Spinal cord (tissue), 10 donors: ENCODE results near the gene PAQR7. TPM values are rescaled to one million over a fixed set of nuclear protein-coding genes. Genes with fewer than 3 reads are reported as not detected.

Experiments
- DNase-seq, 6 donors: peaks; one replicate each; pipeline versions ENCODE4 v3.0.0 to v3.0.0-alpha.2; 2013 to 2015; ENCODE audit warnings: low spot score in 6 of 6, low read depth in 4 of 6
- H3K27ac ChIP-seq: one replicate; pipeline ENCODE4 v1.5.1; 2013; ENCODE audit warnings: low read depth, low read length, control low read depth
- H3K27me3 ChIP-seq: one replicate; pipeline ENCODE4 v1.6.1; 2013; ENCODE audit warnings: low read length; ENCODE audit not compliant: control insufficient read depth, insufficient read depth
- H3K36me3 ChIP-seq: one replicate; pipeline ENCODE4 v1.6.1; 2013; ENCODE audit warnings: low read length; ENCODE audit not compliant: control insufficient read depth, insufficient read depth
- H3K4me1 ChIP-seq: one replicate; pipeline ENCODE4 v1.6.1; 2013; ENCODE audit warnings: low read length; ENCODE audit not compliant: control insufficient read depth, insufficient read depth
- H3K4me3 ChIP-seq: one replicate; pipeline ENCODE4 v1.5.1; 2013; ENCODE audit warnings: low read depth, low read length, control low read depth
- H3K9me3 ChIP-seq: one replicate; pipeline ENCODE4 v1.6.1; 2013; ENCODE audit warnings: low read length; ENCODE audit not compliant: control insufficient read depth, insufficient read depth
- WGBS: methylation state at CpG from one replicate; pipeline ENCODE4 v1.1.5; 2013; ENCODE audit warnings: missing lambda C conversion rate; ENCODE audit not compliant: insufficient coverage; 5-methylcytosine and 5-hydroxymethylcytosine counted together
- polyA plus RNA-seq, 2 donors: library from polyadenylated mRNA; unstranded; fragments of 120-200 nt; gene quantifications; one replicate each; pipeline ENCODE4 v1.2.1, GENCODE V29; 2013; ENCODE audit not compliant: insufficient read length in 2 of 2
- total RNA-seq, 2 donors: library from RNA; depleted of rRNA in 1 of 2; stranded (reverse); fragments of 120-200 nt in 1 of 2; fragments of >200 nt in 1 of 2; gene quantifications; one replicate each; pipeline versions ENCODE4 v1.2.3 to v1.2.4, GENCODE V29; 2013 to 2014
- donor health status: healthy.

The PAQR7 gene
- total and polyA plus RNA-seq, 4 donors: 7.6 to 18.8 (median 12.6) TPM

- peak in 2 of 6 donors; percentile 18 to 35 for DNase-seq
- WGBS: 59% methylated on average over 9 of the region's 9 CpGs
- no peak overlapping the region for H3K27ac ChIP-seq
Observed at GRCh38 chr1:25867210-25867991, 8.1 kb downstream of the PAQR7 start.

GRCh38 chr1:25866288-25866687, 9.2 kb downstream of the PAQR7 start:
- WGBS: no CpG with 5 or more reads among the region's 1 CpG
- H3K9me3 ChIP-seq: no peaks in the 10 kb centered on the region
- H3K4me1 ChIP-seq: peaks cover 16% of the 10 kb centered on the region
- peaks cover 51% of the 10 kb centered on the region for H3K36me3 ChIP-seq
- no peak overlapping the region for H3K27ac ChIP-seq
- H3K27me3 ChIP-seq: no peaks in the 10 kb centered on the region
- DNase-seq: no peak
- no peak overlapping the region for H3K4me3 ChIP-seq

More at GRCh38 chr1:25867210-25867991, 8.1 kb downstream of the PAQR7 start:
- H3K36me3 ChIP-seq: peaks cover 52% of the 10 kb centered on the region
- H3K4me3 ChIP-seq: no peak overlapping the region
- no peaks in the 10 kb centered on the region for H3K9me3 ChIP-seq
- H3K4me1 ChIP-seq: peaks cover 22% of the 10 kb centered on the region
- H3K27me3 ChIP-seq: no peaks in the 10 kb centered on the region

GRCh38 chr1:25864434-25864833, 11.1 kb downstream of the PAQR7 start:
- no peak for DNase-seq
- no peak overlapping the region for H3K27ac ChIP-seq
- WGBS: 80% methylated on average over 3 of the region's 3 CpGs
- H3K4me1 ChIP-seq: peaks cover 17% of the 10 kb centered on the region
- H3K9me3 ChIP-seq: no peaks in the 10 kb centered on the region
- peaks cover 38% of the 10 kb centered on the region for H3K36me3 ChIP-seq
- no peaks in the 10 kb centered on the region for H3K27me3 ChIP-seq
- H3K4me3 ChIP-seq: no peak overlapping the region

- no peaks in the 10 kb centered on the region for H3K9me3 ChIP-seq
Observed at GRCh38 chr1:25863486-25864262, 11.8 kb downstream of the PAQR7 start.

GRCh38 chr1:25862785-25863485, 12.6 kb downstream of the PAQR7 start:
- H3K27ac ChIP-seq: no peak overlapping the region

More at GRCh38 chr1:25863486-25864262, 11.8 kb downstream of the PAQR7 start:
- 92% methylated on average over 22 of the region's 25 CpGs for WGBS
- no peak overlapping the region for H3K4me3 ChIP-seq
- DNase-seq: no peak
- no peaks in the 10 kb centered on the region for H3K27me3 ChIP-seq
- H3K36me3 ChIP-seq: peaks cover 31% of the 10 kb centered on the region
- peaks cover 21% of the 10 kb centered on the region for H3K4me1 ChIP-seq
- H3K27ac ChIP-seq: no peak overlapping the region

GRCh38 chr1:25861316-25862286, 13.9 kb downstream of the PAQR7 start:
- Histone ChIP-seq H3K27ac (no peak overlapping the region), H3K4me3 (no peak overlapping the region), H3K36me3 (peaks cover 24% of the 10 kb centered on the region), H3K27me3 (no peaks in the 10 kb centered on the region), H3K4me1 (peaks cover 13% of the 10 kb centered on the region), H3K9me3 (no peaks in the 10 kb centered on the region)
- WGBS: 45% methylated on average over 8 of the region's 16 CpGs
- no peak for DNase-seq

More at GRCh38 chr1:25862785-25863485, 12.6 kb downstream of the PAQR7 start:
- no peaks in the 10 kb centered on the region for H3K9me3 ChIP-seq
- H3K27me3 ChIP-seq: no peaks in the 10 kb centered on the region
- no peak for DNase-seq
- peaks cover 17% of the 10 kb centered on the region for H3K4me1 ChIP-seq
- 95% methylated on average over 20 of the region's 20 CpGs for WGBS
- peaks cover 26% of the 10 kb centered on the region for H3K36me3 ChIP-seq
- no peak overlapping the region for H3K4me3 ChIP-seq

- Histone ChIP-seq H3K36me3 (peaks cover 19% of the 10 kb centered on the region), H3K9me3 (no peaks in the 10 kb centered on the region), H3K4me1 (peaks cover 13% of the 10 kb centered on the region), H3K4me3 (peak within 1 kb of the TSS; percentile 55), H3K27me3 (no peaks in the 10 kb centered on the region), H3K27ac (peak within 1 kb of the TSS; percentile 78)
- WGBS: under 1% methylated on average over 77 of the region's 77 CpGs
- DNase-seq: peak; percentile 38 to 91 (median 62)
Observed at GRCh38 chr1:25858906-25859789, 16.4 kb downstream of the PAQR7 start, which contains the start of gene AUNIP. Gene AUNIP, minus strand, starts transcription at chr1:25859457. Its CDS starts 100 bp downstream, at chr1:25859357.

- Histone ChIP-seq H3K4me3 (peak overlapping the region; percentile 55), H3K4me1 (peaks cover 13% of the 10 kb centered on the region), H3K9me3 (no peaks in the 10 kb centered on the region), H3K27me3 (no peaks in the 10 kb centered on the region), H3K36me3 (peaks cover 16% of the 10 kb centered on the region), H3K27ac (no peak overlapping the region)
- WGBS: 43% methylated on average over 7 of the region's 7 CpGs
- DNase-seq: no peak
Observed at GRCh38 chr1:25858494-25858893, 17.0 kb downstream of the PAQR7 start.
